Left ventricle myocardium inferior (tissue), 1 donor: Measurements from ENCODE around the gene KLK2. TPM values are rescaled to one million over a fixed set of nuclear protein-coding genes. Genes with fewer than 3 reads are reported as not detected.

Source experiments
- DNase-seq: peaks from one replicate; pipeline ENCODE4 v3.0.0-alpha.2; 2020
- H3K27ac ChIP-seq: fragments of 200-600 bp; replicated peaks from 2 replicates; pipeline ENCODE4 v1.8.0; 2021
- H3K27me3 ChIP-seq: fragments of 200-600 bp; 2 replicates; pipeline ENCODE4 v1.8.0; 2021; ENCODE audit warnings: low read depth
- H3K36me3 ChIP-seq: fragments of 200-600 bp; 2 replicates; pipeline ENCODE4 v1.8.0; 2021
- H3K4me1 ChIP-seq: fragments of 200-600 bp; 2 replicates; pipeline ENCODE4 v1.8.0; 2021
- H3K4me3 ChIP-seq: fragments of 200-600 bp; 2 replicates; pipeline ENCODE4 v1.8.0; 2021; ENCODE audit warnings: mild to moderate bottlenecking, moderate library complexity
- H3K9me3 ChIP-seq: fragments of 200-600 bp; replicated peaks from 2 replicates; pipeline ENCODE4 v1.8.0; 2021
- CTCF ChIP-seq: fragments of 200-600 bp; IDR thresholded peaks from 2 replicates; pipeline ENCODE4 v1.8.0; 2021; ENCODE audit warnings: antibody characterized with exemption, mild to moderate bottlenecking, borderline replicate concordance
- intact Hi-C: fragments of 100-400 bp; cut with micrococcal nuclease; formaldehyde crosslinking; loops from one replicate; pipeline ENCODE4 v1.11.0; 2022
- total RNA-seq: library from RNA; stranded (reverse); fragmentation: NEBNext Ultra II Directional; extraction: Animal tissue kit (Norgen Biotek cat#: 25700); gene quantifications from one replicate; pipeline ENCODE4 v1.2.1, GENCODE V29; 2021
- donor health status: DM: no; HTN: yes; CAD: no; lungs with severe emphysema.

Gene KLK2
- total RNA-seq, 1 donor from 2014 or later = not detected

GRCh38 chr19:50851620-50852019 lies 21.6 kb upstream of the KLK2 start:
- Histone ChIP-seq H3K4me1 (no peaks in the 10 kb centered on the region), H3K27me3 (peaks cover 96% of the 10 kb centered on the region), H3K36me3 (no peaks in the 10 kb centered on the region), H3K4me3 (no peak overlapping the region), H3K27ac (no peak overlapping the region), H3K9me3 (no peaks in the 10 kb centered on the region)
- no peak for DNase-seq
- TF ChIP-seq CTCF = no peak
- intact Hi-C loops = no loop called here

GRCh38 chr19:50854636-50855410 lies 18.4 kb upstream of the KLK2 start, which contains the start of gene KLK3:
Gene KLK3 (plus strand): TSS chr19:50854915. CDS start chr19:50854956, 41 bp downstream.
- Histone ChIP-seq H3K4me1 (no peaks in the 10 kb centered on the region), H3K4me3 (no peak within 1 kb of the TSS), H3K27me3 (peaks cover 97% of the 10 kb centered on the region), H3K9me3 (no peaks in the 10 kb centered on the region), H3K27ac (no peak within 1 kb of the TSS), H3K36me3 (no peaks in the 10 kb centered on the region)
- TF ChIP-seq CTCF = no peak
- intact Hi-C loops = no loop called here
- DNase-seq = no peak

GRCh38 chr19:50857366-50857765 lies 15.9 kb upstream of the KLK2 start:
- no peak overlapping the region for H3K27ac ChIP-seq
- peaks cover 95% of the 10 kb centered on the region for H3K27me3 ChIP-seq
- intact Hi-C loops = no loop called here
- no peaks in the 10 kb centered on the region for H3K36me3 ChIP-seq
- no peaks in the 10 kb centered on the region for H3K9me3 ChIP-seq
- H3K4me3 ChIP-seq = no peak overlapping the region
- TF ChIP-seq CTCF = no peak
- DNase-seq = no peak
- H3K4me1 ChIP-seq = no peaks in the 10 kb centered on the region

- Histone ChIP-seq H3K9me3 (no peaks in the 10 kb centered on the region), H3K4me3 (no peak overlapping the region), H3K27me3 (peaks cover 95% of the 10 kb centered on the region), H3K27ac (no peak overlapping the region), H3K4me1 (no peaks in the 10 kb centered on the region), H3K36me3 (no peaks in the 10 kb centered on the region)
- no peak for TF ChIP-seq CTCF
- intact Hi-C loops = no loop called here
- DNase-seq = no peak
Observed at GRCh38 chr19:50858886-50859285, 14.4 kb upstream of the KLK2 start.

GRCh38 chr19:50859849-50860248 lies 13.4 kb upstream of the KLK2 start:
- intact Hi-C loops = no loop called here
- no peak for TF ChIP-seq CTCF
- DNase-seq = no peak

More at GRCh38 chr19:50859849-50860248, 13.4 kb upstream of the KLK2 start:
- Histone ChIP-seq H3K4me1 (no peaks in the 10 kb centered on the region), H3K9me3 (no peaks in the 10 kb centered on the region), H3K36me3 (no peaks in the 10 kb centered on the region), H3K27me3 (peaks cover 95% of the 10 kb centered on the region), H3K27ac (no peak overlapping the region), H3K4me3 (no peak overlapping the region)
